Thyroid gland (tissue), 4 donors: ENCODE results near the gene PCNX3. TPM values are rescaled to one million over a fixed set of nuclear protein-coding genes. Genes with fewer than 3 reads are reported as not detected.

Experiments used
- DNase-seq, 2 donors: peaks; one replicate each; pipeline ENCODE4 v3.0.0-alpha.2; 2019
- H3K27ac ChIP-seq, 3 donors: fragments of 200-600 bp; sonication (generic); 1 replicate in 2 of 3; 2 replicates in 1 of 3; pipeline ENCODE4 v1.5.1; 2016 to 2019; ENCODE audit warnings: mild to moderate bottlenecking in 1 of 3, moderate library complexity in 1 of 3
- H3K27me3 ChIP-seq: fragments of 200-600 bp; sonication (generic); one replicate; pipeline ENCODE4 v1.5.1; 2019
- H3K36me3 ChIP-seq, 2 donors: fragments of 200-600 bp; sonication (generic); one replicate each; pipeline ENCODE4 v1.5.1; 2016 to 2019
- H3K4me1 ChIP-seq, 2 donors: fragments of 200-600 bp; sonication (generic); one replicate each; pipeline ENCODE4 v1.5.1; 2017 to 2019
- H3K4me3 ChIP-seq, 3 donors: fragments of 200-600 bp; sonication (generic); replicated peaks in 1 of 3; 1 replicate in 2 of 3; 2 replicates in 1 of 3; pipeline ENCODE4 v1.5.1; 2016; ENCODE audit warnings: mild to moderate bottlenecking in 1 of 3
- H3K9me3 ChIP-seq: fragments of 200-600 bp; sonication (generic); one replicate; pipeline ENCODE4 v1.5.1; 2017
- POLR2A ChIP-seq, 2 donors: fragments of 450-650 bp; IDR thresholded peaks; one replicate each; pipeline ENCODE4 v1.6.1; 2017; ENCODE audit warnings: antibody characterized with exemption in 2 of 2, mild to moderate bottlenecking in 2 of 2, moderate library complexity in 1 of 2
- WGBS, 2 donors: methylation state at CpG; one replicate each; pipeline ENCODE4 v1.1.5; 2017; 5-methylcytosine and 5-hydroxymethylcytosine counted together
- intact Hi-C: fragments of 100-400 bp; cut with DNase I; formaldehyde crosslinking; loops from one replicate; pipeline ENCODE4 v1.15.1; 2023
- total RNA-seq, 4 donors: library from RNA; depleted of rRNA; stranded (reverse); fragments of >200 nt; gene quantifications; one replicate each; pipeline ENCODE4 v1.2.3, GENCODE V29; 2016
- TF ChIP-seq, protein P1 (sequence below), 6 experiments: fragments of 200-600 bp in 3 of 6; fragments of 450-650 bp in 3 of 6; sonication (generic) in 3 of 6; IDR thresholded peaks; one replicate each; pipeline ENCODE4 v1.5.1; 2016 to 2019; ENCODE audit warnings: antibody characterized with exemption in 6 of 6, mild to moderate bottlenecking in 2 of 6, inconsistent platforms in 1 of 6, moderate library complexity in 1 of 6

Gene PCNX3
- total RNA-seq, 4 donors from 2014 or later: 18.9 to 54.2 (median 47.0) TPM

DNA sequence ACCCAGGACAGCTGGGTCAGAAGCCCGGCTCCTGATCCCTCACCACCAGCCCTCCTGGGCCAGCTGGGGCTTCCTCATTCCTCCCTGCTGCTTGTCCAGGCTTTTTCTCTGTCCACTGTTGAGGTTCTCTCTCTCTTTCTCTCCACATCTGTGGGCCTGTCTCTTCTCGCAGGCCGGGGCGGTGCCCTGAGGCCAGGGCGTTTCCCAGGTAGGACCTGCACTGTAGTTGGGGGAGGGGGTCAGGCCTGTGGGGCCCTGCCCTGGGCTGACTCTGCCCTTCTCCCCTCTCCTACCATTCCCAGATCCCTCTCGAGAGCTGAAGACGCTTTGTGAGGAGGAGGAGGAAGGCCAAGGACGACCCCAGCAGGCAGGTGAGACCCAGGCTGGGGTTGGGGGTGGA lies 34.8 kb upstream of the PCNX3 start:
- Histone ChIP-seq H3K27me3 (no peaks in the 10 kb centered on the region), H3K9me3 (no peaks in the 10 kb centered on the region), H3K4me3 (no peak overlapping the region), H3K27ac (no peak overlapping the region), H3K4me1 (peaks cover 0 to 21% of the 10 kb centered on the region in 2 donors), H3K36me3 (peaks cover 3 to 5% of the 10 kb centered on the region in 2 donors)
- intact Hi-C loops: no loop called here
- 98% methylated on average over 8 of the region's 8 CpGs for WGBS, 2 donors
- TF ChIP-seq POLR2A (IDR thresholded peaks at IDR 0.05): no peak
- TF ChIP-seq, protein P1, sequence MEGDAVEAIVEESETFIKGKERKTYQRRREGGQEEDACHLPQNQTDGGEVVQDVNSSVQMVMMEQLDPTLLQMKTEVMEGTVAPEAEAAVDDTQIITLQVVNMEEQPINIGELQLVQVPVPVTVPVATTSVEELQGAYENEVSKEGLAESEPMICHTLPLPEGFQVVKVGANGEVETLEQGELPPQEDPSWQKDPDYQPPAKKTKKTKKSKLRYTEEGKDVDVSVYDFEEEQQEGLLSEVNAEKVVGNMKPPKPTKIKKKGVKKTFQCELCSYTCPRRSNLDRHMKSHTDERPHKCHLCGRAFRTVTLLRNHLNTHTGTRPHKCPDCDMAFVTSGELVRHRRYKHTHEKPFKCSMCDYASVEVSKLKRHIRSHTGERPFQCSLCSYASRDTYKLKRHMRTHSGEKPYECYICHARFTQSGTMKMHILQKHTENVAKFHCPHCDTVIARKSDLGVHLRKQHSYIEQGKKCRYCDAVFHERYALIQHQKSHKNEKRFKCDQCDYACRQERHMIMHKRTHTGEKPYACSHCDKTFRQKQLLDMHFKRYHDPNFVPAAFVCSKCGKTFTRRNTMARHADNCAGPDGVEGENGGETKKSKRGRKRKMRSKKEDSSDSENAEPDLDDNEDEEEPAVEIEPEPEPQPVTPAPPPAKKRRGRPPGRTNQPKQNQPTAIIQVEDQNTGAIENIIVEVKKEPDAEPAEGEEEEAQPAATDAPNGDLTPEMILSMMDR (IDR thresholded peaks at IDR 0.05): no peak
- no peak for DNase-seq

DNA sequence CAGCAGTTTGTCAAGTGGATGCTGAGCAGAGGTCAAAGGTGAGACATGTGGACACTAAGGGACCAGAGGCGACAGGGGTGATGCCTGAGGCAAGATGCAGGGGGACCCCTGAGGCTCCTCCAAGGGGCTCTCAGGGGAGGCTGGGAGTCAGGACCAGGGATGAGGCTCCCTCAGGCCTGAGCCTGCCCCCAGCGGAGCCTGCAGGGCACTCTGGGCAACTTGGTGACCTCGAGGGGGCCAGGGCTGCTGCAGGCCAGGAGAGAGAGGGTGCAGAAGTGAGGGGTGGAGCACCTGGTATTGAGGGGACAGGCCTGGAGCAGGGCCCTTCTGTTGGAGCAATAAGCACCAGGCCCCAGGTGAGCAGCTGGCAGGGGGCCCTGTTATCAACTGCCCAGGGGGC lies 33.6 kb upstream of the PCNX3 start:
- no peak for DNase-seq
- TF ChIP-seq, protein P1 (IDR thresholded peaks at IDR 0.05): no peak
- TF ChIP-seq POLR2A (IDR thresholded peaks at IDR 0.05): no peak
- H3K4me3 ChIP-seq: no peak overlapping the region
- peaks cover 0 to 21% of the 10 kb centered on the region in 2 donors for H3K4me1 ChIP-seq
- peaks cover 3 to 5% of the 10 kb centered on the region in 2 donors for H3K36me3 ChIP-seq
- H3K27me3 ChIP-seq: no peaks in the 10 kb centered on the region
- WGBS, 2 donors: 84 to 92% methylated on average over 3 of the region's 3 CpGs
- no peaks in the 10 kb centered on the region for H3K9me3 ChIP-seq
- intact Hi-C loops: no loop called here
- H3K27ac ChIP-seq: no peak overlapping the region

DNA sequence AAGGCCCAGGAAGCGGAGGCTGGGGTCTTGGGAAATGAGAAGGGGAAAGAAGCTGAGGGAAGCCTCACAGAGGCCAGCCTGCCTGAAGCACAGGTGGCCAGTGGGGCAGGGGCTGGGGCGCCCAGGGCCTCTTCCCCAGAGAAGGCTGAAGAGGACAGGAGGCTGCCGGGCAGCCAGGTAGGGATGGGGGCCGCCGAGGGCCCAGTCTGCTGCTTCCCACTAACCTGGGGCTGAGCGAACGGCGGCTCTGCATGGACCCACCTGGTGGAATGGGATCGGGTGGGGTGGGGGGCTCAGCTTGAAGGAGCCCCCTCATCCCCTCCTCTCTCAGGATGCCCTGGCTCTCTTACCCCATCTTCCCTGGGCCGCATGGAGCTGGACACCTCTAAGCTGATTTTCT lies 32.0 kb upstream of the PCNX3 start:
- H3K27ac ChIP-seq: no peak overlapping the region
- peaks cover 3 to 5% of the 10 kb centered on the region in 2 donors for H3K36me3 ChIP-seq

DNA sequence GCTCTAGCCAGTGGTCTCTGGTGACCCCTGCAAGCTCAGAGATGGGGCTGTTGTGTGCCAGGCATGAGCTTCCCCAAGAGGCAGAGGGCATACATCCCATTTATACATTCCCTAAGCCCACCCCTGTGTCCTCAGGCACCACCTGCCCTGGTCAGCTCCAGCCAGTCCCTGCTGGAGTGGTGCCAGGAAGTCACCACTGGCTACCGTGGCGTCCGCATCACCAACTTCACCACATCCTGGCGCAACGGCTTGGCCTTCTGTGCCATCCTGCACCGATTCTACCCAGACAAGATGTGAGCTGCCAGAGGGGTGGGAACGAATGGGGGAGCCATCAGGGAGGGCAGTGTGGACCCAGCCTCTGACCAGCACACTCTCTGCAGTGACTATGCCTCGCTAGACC lies 31.5 kb upstream of the PCNX3 start:
- TF ChIP-seq POLR2A (IDR thresholded peaks at IDR 0.05): no peak
- TF ChIP-seq, protein P1 (IDR thresholded peaks at IDR 0.05): no peak
- Histone ChIP-seq H3K27me3 (no peaks in the 10 kb centered on the region), H3K4me3 (no peak overlapping the region), H3K27ac (no peak overlapping the region), H3K9me3 (no peaks in the 10 kb centered on the region), H3K36me3 (peaks cover 3 to 5% of the 10 kb centered on the region in 2 donors), H3K4me1 (peaks cover 0 to 23% of the 10 kb centered on the region in 2 donors)
- intact Hi-C loops: no loop called here
- DNase-seq: no peak
- 67 to 73% methylated on average over 2 to 5 of the region's 8 CpGs for WGBS, 2 donors

More for the DNA sequence above, 32.0 kb upstream of the PCNX3 start:
- intact Hi-C loops: no loop called here
- WGBS, 2 donors: 84 to 85% methylated on average over 7 to 9 of the region's 10 CpGs
- H3K9me3 ChIP-seq: no peaks in the 10 kb centered on the region
- no peak overlapping the region for H3K4me3 ChIP-seq
- H3K27me3 ChIP-seq: no peaks in the 10 kb centered on the region
- TF ChIP-seq POLR2A (IDR thresholded peaks at IDR 0.05): no peak
- TF ChIP-seq, protein P1 (IDR thresholded peaks at IDR 0.05): no peak
- peaks cover 0 to 22% of the 10 kb centered on the region in 2 donors for H3K4me1 ChIP-seq
- no peak for DNase-seq

DNA sequence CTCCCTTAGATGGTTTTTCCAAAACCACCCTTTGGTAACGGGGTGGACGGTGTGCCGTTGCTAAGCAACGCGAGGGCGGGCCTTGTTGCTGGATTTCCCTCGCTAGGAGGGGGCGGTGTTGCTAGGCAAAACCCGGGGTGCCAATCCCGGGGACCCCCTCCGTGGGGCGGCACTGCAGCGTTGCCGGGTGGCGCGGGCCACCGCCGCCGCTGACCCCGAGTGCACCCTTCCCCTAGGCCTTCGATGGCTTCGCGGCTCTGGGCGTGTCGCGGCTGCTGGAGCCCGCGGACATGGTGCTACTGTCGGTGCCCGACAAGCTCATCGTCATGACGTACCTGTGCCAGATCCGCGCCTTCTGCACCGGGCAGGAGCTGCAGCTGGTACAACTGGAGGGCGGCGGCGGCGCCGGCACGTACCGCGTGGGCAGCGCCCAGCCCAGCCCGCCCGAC lies 30.8 kb upstream of the PCNX3 start:
- DNase-seq: no peak
- no peak overlapping the region for H3K27ac ChIP-seq
- no peak overlapping the region for H3K4me3 ChIP-seq
- no peaks in the 10 kb centered on the region for H3K9me3 ChIP-seq
- TF ChIP-seq, protein P1 (IDR thresholded peaks at IDR 0.05): no peak
- no peak for TF ChIP-seq POLR2A (IDR thresholded peaks at IDR 0.05)
- H3K36me3 ChIP-seq: peaks cover 3 to 5% of the 10 kb centered on the region in 2 donors
- no peaks in the 10 kb centered on the region for H3K27me3 ChIP-seq
- H3K4me1 ChIP-seq: peaks cover 0 to 23% of the 10 kb centered on the region in 2 donors
- 29% methylated on average over 9 to 33 of the region's 46 CpGs for WGBS, 2 donors
- intact Hi-C loops: no loop called here
